Measurements from ENCODE around the gene GGNBP2.

DNA sequence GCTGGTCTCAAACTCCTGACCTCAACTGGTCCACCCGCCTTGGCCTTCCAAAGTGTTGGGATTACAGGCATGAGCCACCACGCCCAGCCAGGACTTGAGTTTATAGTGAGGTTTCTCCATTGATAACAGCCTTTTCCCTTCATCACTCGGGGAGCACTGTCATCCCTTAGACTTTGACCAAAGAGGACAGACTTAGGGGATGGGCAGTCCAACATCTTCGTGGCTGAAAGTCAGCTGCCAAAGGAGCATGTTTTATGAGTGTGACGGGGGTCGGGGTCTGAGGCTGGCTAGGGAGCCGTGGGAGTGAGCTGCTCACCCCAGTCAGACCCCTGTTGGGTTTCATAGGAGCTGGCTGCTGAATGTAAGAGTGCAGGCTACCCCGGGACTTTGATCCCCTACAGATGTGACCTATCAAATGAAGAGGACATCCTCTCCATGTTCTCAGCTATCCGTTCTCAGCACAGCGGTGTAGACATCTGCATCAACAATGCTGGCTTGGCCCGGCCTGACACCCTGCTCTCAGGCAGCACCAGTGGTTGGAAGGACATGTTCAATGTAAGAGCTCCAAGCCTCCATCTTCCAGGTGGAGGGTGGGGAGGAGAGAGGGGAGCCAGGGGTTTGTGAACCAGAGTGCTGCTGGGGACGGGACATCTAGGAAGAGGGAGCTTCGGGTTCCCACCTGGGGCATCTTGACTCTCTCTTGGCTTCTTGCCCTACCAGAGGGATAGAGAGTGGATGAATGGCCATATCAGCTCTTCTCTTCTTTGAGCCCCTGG, 50.1 kb downstream of the GGNBP2 start:
- TF ChIP-seq POLR2AphosphoS5 (IDR thresholded peaks at IDR 0.05) = no peak
- TF ChIP-seq, protein P1, sequence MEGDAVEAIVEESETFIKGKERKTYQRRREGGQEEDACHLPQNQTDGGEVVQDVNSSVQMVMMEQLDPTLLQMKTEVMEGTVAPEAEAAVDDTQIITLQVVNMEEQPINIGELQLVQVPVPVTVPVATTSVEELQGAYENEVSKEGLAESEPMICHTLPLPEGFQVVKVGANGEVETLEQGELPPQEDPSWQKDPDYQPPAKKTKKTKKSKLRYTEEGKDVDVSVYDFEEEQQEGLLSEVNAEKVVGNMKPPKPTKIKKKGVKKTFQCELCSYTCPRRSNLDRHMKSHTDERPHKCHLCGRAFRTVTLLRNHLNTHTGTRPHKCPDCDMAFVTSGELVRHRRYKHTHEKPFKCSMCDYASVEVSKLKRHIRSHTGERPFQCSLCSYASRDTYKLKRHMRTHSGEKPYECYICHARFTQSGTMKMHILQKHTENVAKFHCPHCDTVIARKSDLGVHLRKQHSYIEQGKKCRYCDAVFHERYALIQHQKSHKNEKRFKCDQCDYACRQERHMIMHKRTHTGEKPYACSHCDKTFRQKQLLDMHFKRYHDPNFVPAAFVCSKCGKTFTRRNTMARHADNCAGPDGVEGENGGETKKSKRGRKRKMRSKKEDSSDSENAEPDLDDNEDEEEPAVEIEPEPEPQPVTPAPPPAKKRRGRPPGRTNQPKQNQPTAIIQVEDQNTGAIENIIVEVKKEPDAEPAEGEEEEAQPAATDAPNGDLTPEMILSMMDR (IDR thresholded peaks at IDR 0.05) = no peak
- TF ChIP-seq POLR2A (IDR thresholded peaks at IDR 0.05) = no peak
